GM23338 (cell line): ENCODE measurements around the gene NFKB1. TPM values are rescaled to one million over a fixed set of nuclear protein-coding genes. Genes with fewer than 3 reads are reported as not detected.

ENCODE experiments used
- ATAC-seq: fragments of 200-7000 bp; cut with Tn5 transposase; 3 replicates; pipeline ENCODE4 v1.9.1; 2020
- DNase-seq: peaks from one replicate; pipeline ENCODE4 v3.0.0-alpha.2; 2015; ENCODE audit warnings: low spot score
- H2AFZ ChIP-seq: fragments of 200-600 bp; sonication (generic); 2 replicates; pipeline ENCODE4 v1.8.0; 2016; ENCODE audit warnings: antibody characterized with exemption, mild to moderate bottlenecking, moderate library complexity
- H3F3A ChIP-seq: fragments of 200-600 bp; sonication (generic); replicated peaks from 2 replicates; pipeline ENCODE4 v1.8.0; 2017; ENCODE audit warnings: antibody characterized with exemption, mixed run types, low read depth
- H3K27ac ChIP-seq: fragments of 200-600 bp; sonication (generic); 2 replicates; pipeline ENCODE4 v1.6.1; 2016; ENCODE audit warnings: low read depth
- H3K27me3 ChIP-seq: fragments of 200-600 bp; sonication (generic); 2 replicates; pipeline ENCODE4 v1.8.0; 2016; ENCODE audit warnings: mild to moderate bottlenecking, mixed run types, moderate library complexity; ENCODE audit not compliant: insufficient read depth
- H3K36me3 ChIP-seq: fragments of 200-600 bp; sonication (generic); 2 replicates; pipeline ENCODE4 v1.8.0; 2016; ENCODE audit warnings: mild to moderate bottlenecking; ENCODE audit not compliant: insufficient read depth
- H3K4me1 ChIP-seq: fragments of 200-600 bp; sonication (generic); 2 replicates; pipeline ENCODE4 v1.8.0; 2016; ENCODE audit warnings: mild to moderate bottlenecking, moderate library complexity; ENCODE audit not compliant: insufficient read depth
- H3K4me2 ChIP-seq: fragments of 200-600 bp; sonication (generic); 2 replicates; pipeline ENCODE4 v1.7.1; 2017; ENCODE audit warnings: mixed run types
- H3K4me3 ChIP-seq: fragments of 200-600 bp; sonication (generic); 2 replicates; pipeline ENCODE4 v1.6.1; 2016; ENCODE audit warnings: mixed run types
- H3K79me2 ChIP-seq: fragments of 200-600 bp; sonication (generic); replicated peaks from 2 replicates; pipeline ENCODE4 v1.8.0; 2017; ENCODE audit warnings: mild to moderate bottlenecking; ENCODE audit not compliant: insufficient read depth
- H3K9me2 ChIP-seq: fragments of 200-600 bp; sonication (generic); 2 replicates; pipeline ENCODE4 v1.8.0; 2017; ENCODE audit not compliant: insufficient read depth
- H4K20me1 ChIP-seq: fragments of 200-600 bp; sonication (generic); replicated peaks from 2 replicates; pipeline ENCODE4 v1.8.0; 2017; ENCODE audit warnings: mild to moderate bottlenecking; ENCODE audit not compliant: insufficient read depth
- H3K27ac Mint-ChIP-seq: 2 replicates; pipeline ENCODE4 v1.8.0; 2020; ENCODE audit warnings: inconsistent platforms, mild to moderate bottlenecking, moderate library complexity, mixed read lengths
- H3K27me3 Mint-ChIP-seq: 3 replicates; pipeline ENCODE4 v1.8.0; 2022; ENCODE audit warnings: low read depth, mild to moderate bottlenecking, moderate library complexity, mixed read lengths, inconsistent platforms; ENCODE audit not compliant: insufficient read depth, poor library complexity
- H3K36me3 Mint-ChIP-seq: 3 replicates; pipeline ENCODE4 v1.8.0; 2021; ENCODE audit warnings: low read depth, mild to moderate bottlenecking, inconsistent platforms, moderate library complexity, mixed read lengths
- H3K4me1 Mint-ChIP-seq: 3 replicates; pipeline ENCODE4 v1.8.0; 2020; ENCODE audit warnings: mild to moderate bottlenecking, inconsistent platforms, mixed read lengths
- H3K4me3 Mint-ChIP-seq: 3 replicates; pipeline ENCODE4 v1.8.0; 2021; ENCODE audit warnings: moderate library complexity, mild to moderate bottlenecking, inconsistent platforms, mixed read lengths
- H3K9me3 Mint-ChIP-seq: 3 replicates; pipeline ENCODE4 v1.8.0; 2020; ENCODE audit warnings: moderate library complexity, mild to moderate bottlenecking, inconsistent platforms, mixed read lengths
- CREB1 ChIP-seq: fragments of 250-450 bp; sonication (Bioruptor Pico); IDR thresholded peaks from 2 replicates; pipeline ENCODE4 v1.5.0; 2020; ENCODE audit warnings: low read depth, mild to moderate bottlenecking, moderate library complexity
- CTCF ChIP-seq, 2 experiments: fragments of 200-600 bp in 1 of 2; sonication (generic) in 1 of 2; conservative IDR thresholded peaks; 2 replicates each; pipeline versions ENCODE4 v1.5.1 to v1.6.1; 2016 to 2017; ENCODE audit warnings: antibody characterized with exemption in 2 of 2, low read depth in 2 of 2, mild to moderate bottlenecking in 2 of 2, moderate library complexity in 1 of 2
- ETS1 ChIP-seq: IDR thresholded peaks from 2 replicates; pipeline ENCODE4 v1.6.1; 2016; ENCODE audit warnings: antibody characterized with exemption
- EZH2 ChIP-seq: fragments of 200-600 bp; sonication (generic); IDR thresholded peaks from one replicate; pipeline ENCODE4 v1.8.0; 2017; ENCODE audit warnings: antibody characterized with exemption, mild to moderate bottlenecking, low read depth; ENCODE audit not compliant: unreplicated experiment
- EZH2phosphoT487 ChIP-seq: fragments of 200-600 bp; sonication (generic); IDR thresholded peaks from one replicate; pipeline ENCODE4 v1.8.1; 2018; ENCODE audit warnings: antibody characterized with exemption; ENCODE audit not compliant: unreplicated experiment
- JUNB ChIP-seq: IDR thresholded peaks from one replicate; pipeline ENCODE4 v1.6.1; 2016; ENCODE audit warnings: antibody characterized with exemption; ENCODE audit not compliant: unreplicated experiment
- NANOG ChIP-seq: IDR thresholded peaks from 2 replicates; pipeline ENCODE4 v1.6.1; 2016; ENCODE audit warnings: antibody characterized with exemption, borderline replicate concordance
- POLR2AphosphoS5 ChIP-seq: IDR thresholded peaks from 2 replicates; pipeline ENCODE4 v1.6.1; 2016; ENCODE audit warnings: antibody characterized with exemption, low read depth
- REST ChIP-seq: IDR thresholded peaks from one replicate; pipeline ENCODE4 v1.6.1; 2018; ENCODE audit warnings: antibody characterized with exemption; ENCODE audit not compliant: unreplicated experiment
- STAT1 ChIP-seq: IDR thresholded peaks from one replicate; pipeline ENCODE4 v1.6.1; 2016; ENCODE audit warnings: antibody characterized with exemption; ENCODE audit not compliant: unreplicated experiment
- ZNF114 ChIP-seq: fragments of 250-450 bp; sonication (Bioruptor Pico); IDR thresholded peaks from 2 replicates; pipeline ENCODE4 v1.5.0; 2020; ENCODE audit warnings: mild to moderate bottlenecking, moderate library complexity
- ZNF331 ChIP-seq: fragments of 250-450 bp; sonication (Bioruptor Pico); IDR thresholded peaks from 2 replicates; pipeline ENCODE4 v1.5.0; 2020; ENCODE audit warnings: low read depth, mild to moderate bottlenecking, moderate library complexity
- ZNF462 ChIP-seq: fragments of 250-450 bp; sonication (Bioruptor Pico); IDR thresholded peaks from 2 replicates; pipeline ENCODE4 v1.5.0; 2020; ENCODE audit warnings: mild to moderate bottlenecking, moderate library complexity
- polyA plus RNA-seq: library from polyadenylated mRNA; unstranded; fragments of >200 nt; fragmentation: Nextera tagmentation; extraction: Ambion mirVana; gene quantifications from 2 replicates; pipeline ENCODE4 v1.2.1, GENCODE V29; 2016
- total RNA-seq: library from RNA; depleted of rRNA; stranded (reverse); fragments of >200 nt; shearing (Covaris generic); gene quantifications from 2 replicates; pipeline ENCODE4 v1.2.3, GENCODE V29; 2014

Gene NFKB1
- total and polyA plus RNA-seq, 2 experiments from 2014 or later: 0.82 to 4.6 TPM

- Mint-ChIP-seq H3K4me1 (peaks cover 20% of the 10 kb centered on the region), H3K9me3 (no peaks in the 10 kb centered on the region), H3K27me3 (no peaks in the 10 kb centered on the region), H3K4me3 (no peak overlapping the region), H3K36me3 (no peaks in the 10 kb centered on the region), H3K27ac (no peak overlapping the region)
- DNase-seq (no peak), ATAC-seq (no peak)
- Histone ChIP-seq H3K79me2 (no peaks in the 10 kb centered on the region), H3K9me2 (no peaks in the 10 kb centered on the region), H3K4me1 (peaks cover 11% of the 10 kb centered on the region), H3K27me3 (no peaks in the 10 kb centered on the region), H3F3A (no peaks in the 10 kb centered on the region), H2AFZ (no peak overlapping the region), H3K4me3 (no peak overlapping the region), H3K36me3 (no peaks in the 10 kb centered on the region), H4K20me1 (no peaks in the 10 kb centered on the region), H3K27ac (no peak overlapping the region), H3K4me2 (no peak overlapping the region)
- no peak for TF ChIP-seq ETS1
- TF ChIP-seq ZNF331 (CRISPR knock-in tag): no peak
- TF ChIP-seq ZNF462 (CRISPR knock-in tag): no peak
- TF ChIP-seq NANOG: no peak
- TF ChIP-seq EZH2phosphoT487: no peak
- no peak for TF ChIP-seq CREB1 (CRISPR knock-in tag)
- no peak for TF ChIP-seq JUNB
- TF ChIP-seq REST: no peak
- no peak for TF ChIP-seq ZNF114 (CRISPR knock-in tag)
- no peak for TF ChIP-seq CTCF (conservative IDR thresholded peaks at IDR 0.05; ENCODE audit: low read depth in 2 of 2)
- no peak for TF ChIP-seq STAT1
- TF ChIP-seq POLR2AphosphoS5: no peak
- TF ChIP-seq EZH2: no peak
These were observed 7.9 kb upstream of the NFKB1 start for GRCh38 chr4:102493257-102493656.
